Mucosa of stomach (tissue), 1 donor: ENCODE measurements around the gene IL18RAP.

ENCODE experiments used
- H3K27me3 ChIP-seq: one replicate; pipeline ENCODE4 v1.7.0; 2013; ENCODE audit warnings: mild to moderate bottlenecking, low read length; ENCODE audit not compliant: control insufficient read depth, insufficient read depth
- H3K36me3 ChIP-seq: one replicate; pipeline ENCODE4 v1.7.0; 2013; ENCODE audit warnings: low read length; ENCODE audit not compliant: control insufficient read depth, insufficient read depth
- H3K4me1 ChIP-seq: one replicate; pipeline ENCODE4 v1.7.0; 2013; ENCODE audit warnings: mild to moderate bottlenecking, low read length; ENCODE audit not compliant: control insufficient read depth, insufficient read depth
- H3K4me3 ChIP-seq: one replicate; pipeline ENCODE4 v1.7.0; 2013; ENCODE audit warnings: low read length
- H3K9ac ChIP-seq: one replicate; pipeline ENCODE4 v1.7.0; 2013; ENCODE audit warnings: mild to moderate bottlenecking, low read length, moderate library complexity
- H3K9me3 ChIP-seq: one replicate; pipeline ENCODE4 v1.7.0; 2013; ENCODE audit warnings: mild to moderate bottlenecking, low read length, moderate library complexity; ENCODE audit not compliant: control insufficient read depth
- donor health status: Pancreatic carcinoma.

Gene IL18RAP

GRCh38 chr2:102425441-102426132 lies 2.6 kb downstream of the IL18RAP start:
- H3K4me3 ChIP-seq = no peak overlapping the region

GRCh38 chr2:102427249-102427648 lies 4.3 kb downstream of the IL18RAP start:
- Histone ChIP-seq H3K9ac (no peak overlapping the region), H3K36me3 (no peaks in the 10 kb centered on the region), H3K4me3 (no peak overlapping the region), H3K9me3 (no peaks in the 10 kb centered on the region), H3K27me3 (no peaks in the 10 kb centered on the region), H3K4me1 (no peaks in the 10 kb centered on the region)

More at GRCh38 chr2:102425441-102426132, 2.6 kb downstream of the IL18RAP start:
- H3K9ac ChIP-seq = no peak overlapping the region
- H3K27me3 ChIP-seq = no peaks in the 10 kb centered on the region
- H3K36me3 ChIP-seq = no peaks in the 10 kb centered on the region
- H3K4me1 ChIP-seq = no peaks in the 10 kb centered on the region
- no peaks in the 10 kb centered on the region for H3K9me3 ChIP-seq

- Histone ChIP-seq H3K9me3 (no peaks in the 10 kb centered on the region), H3K4me3 (no peak overlapping the region), H3K9ac (no peak overlapping the region), H3K36me3 (no peaks in the 10 kb centered on the region), H3K27me3 (no peaks in the 10 kb centered on the region), H3K4me1 (no peaks in the 10 kb centered on the region)
Observed at GRCh38 chr2:102428573-102428972, 5.6 kb downstream of the IL18RAP start.

GRCh38 chr2:102432386-102432785 lies 9.4 kb downstream of the IL18RAP start:
- Histone ChIP-seq H3K4me1 (no peaks in the 10 kb centered on the region), H3K27me3 (no peaks in the 10 kb centered on the region), H3K9ac (no peak overlapping the region), H3K9me3 (no peaks in the 10 kb centered on the region), H3K4me3 (no peak overlapping the region), H3K36me3 (no peaks in the 10 kb centered on the region)

- no peaks in the 10 kb centered on the region for H3K9me3 ChIP-seq
- no peaks in the 10 kb centered on the region for H3K36me3 ChIP-seq
- H3K9ac ChIP-seq = no peak overlapping the region
Observed at GRCh38 chr2:102433973-102434654, 11.2 kb downstream of the IL18RAP start.

GRCh38 chr2:102434655-102435381 lies 11.9 kb downstream of the IL18RAP start:
- H3K9me3 ChIP-seq = no peaks in the 10 kb centered on the region
- H3K36me3 ChIP-seq = no peaks in the 10 kb centered on the region
- no peaks in the 10 kb centered on the region for H3K4me1 ChIP-seq
- no peak overlapping the region for H3K9ac ChIP-seq
- H3K27me3 ChIP-seq = no peaks in the 10 kb centered on the region
- H3K4me3 ChIP-seq = no peak overlapping the region

More at GRCh38 chr2:102433973-102434654, 11.2 kb downstream of the IL18RAP start:
- Histone ChIP-seq H3K4me1 (no peaks in the 10 kb centered on the region), H3K27me3 (no peaks in the 10 kb centered on the region), H3K4me3 (no peak overlapping the region)

- no peaks in the 10 kb centered on the region for H3K36me3 ChIP-seq
- H3K4me1 ChIP-seq = no peaks in the 10 kb centered on the region
- no peak overlapping the region for H3K9ac ChIP-seq
- no peak overlapping the region for H3K4me3 ChIP-seq
- no peaks in the 10 kb centered on the region for H3K27me3 ChIP-seq
- no peaks in the 10 kb centered on the region for H3K9me3 ChIP-seq
Observed at GRCh38 chr2:102435741-102436140, 12.8 kb downstream of the IL18RAP start.

GRCh38 chr2:102436323-102436722 lies 13.4 kb downstream of the IL18RAP start:
- Histone ChIP-seq H3K4me3 (no peak overlapping the region), H3K4me1 (no peaks in the 10 kb centered on the region), H3K9ac (no peak overlapping the region)

GRCh38 chr2:102437122-102437521 lies 14.2 kb downstream of the IL18RAP start:
- no peaks in the 10 kb centered on the region for H3K4me1 ChIP-seq
- H3K27me3 ChIP-seq = no peaks in the 10 kb centered on the region
- H3K9ac ChIP-seq = no peak overlapping the region
- H3K9me3 ChIP-seq = no peaks in the 10 kb centered on the region
- no peak overlapping the region for H3K4me3 ChIP-seq
- H3K36me3 ChIP-seq = no peaks in the 10 kb centered on the region

More at GRCh38 chr2:102436323-102436722, 13.4 kb downstream of the IL18RAP start:
- Histone ChIP-seq H3K9me3 (no peaks in the 10 kb centered on the region), H3K36me3 (no peaks in the 10 kb centered on the region), H3K27me3 (no peaks in the 10 kb centered on the region)

GRCh38 chr2:102438111-102438510 lies 15.2 kb downstream of the IL18RAP start:
- Histone ChIP-seq H3K36me3 (no peaks in the 10 kb centered on the region), H3K4me1 (no peaks in the 10 kb centered on the region), H3K4me3 (no peak overlapping the region), H3K9ac (no peak overlapping the region), H3K27me3 (no peaks in the 10 kb centered on the region), H3K9me3 (no peaks in the 10 kb centered on the region)

- H3K4me3 ChIP-seq = no peak overlapping the region
Observed at GRCh38 chr2:102438578-102438977, 15.6 kb downstream of the IL18RAP start.

GRCh38 chr2:102439065-102439695 lies 16.2 kb downstream of the IL18RAP start:
- Histone ChIP-seq H3K27me3 (no peaks in the 10 kb centered on the region), H3K4me1 (no peaks in the 10 kb centered on the region), H3K36me3 (no peaks in the 10 kb centered on the region), H3K9me3 (no peaks in the 10 kb centered on the region), H3K4me3 (no peak overlapping the region), H3K9ac (no peak overlapping the region)

More at GRCh38 chr2:102438578-102438977, 15.6 kb downstream of the IL18RAP start:
- H3K27me3 ChIP-seq = no peaks in the 10 kb centered on the region
- H3K9me3 ChIP-seq = no peaks in the 10 kb centered on the region
- H3K4me1 ChIP-seq = no peaks in the 10 kb centered on the region
- H3K9ac ChIP-seq = no peak overlapping the region
- H3K36me3 ChIP-seq = no peaks in the 10 kb centered on the region
